A549 (cell line): ENCODE results near the gene CHD1L. TPM values are rescaled to one million over a fixed set of nuclear protein-coding genes. Genes with fewer than 3 reads are reported as not detected.

Experiments
- ATAC-seq, 2 experiments: fragments of 200-7000 bp in 1 of 2; fragments of >200 bp in 1 of 2; cut with Nextera tagmentation in 1 of 2; cut with Tn5 transposase in 1 of 2; 3 replicates each; pipeline versions ENCODE4 v1.8.0 to v1.9.1; 2018 to 2020; ENCODE audit warnings: mild to moderate bottlenecking in 1 of 2, moderate library complexity in 1 of 2
- CTCF ChIA-PET: fragments of 300-600 bp; sonication (Branson Sonifier 250); formaldehyde crosslinking; extraction: SDS; loops from one replicate; lab custom pipeline; 2021; ENCODE audit warnings: antibody characterized with exemption, inconsistent platforms; lab: Yijun Ruan, JAX
- POLR2A ChIA-PET: fragments of 350-600 bp; formaldehyde crosslinking; extraction: SDS; loops from one replicate; lab custom pipeline; 2021; ENCODE audit warnings: antibody characterized with exemption, inconsistent platforms; lab: Yijun Ruan, JAX
- DNase-seq, 2 experiments: peaks; one replicate each; pipeline versions ENCODE4 v3.0.0 to v3.0.0-alpha.2; 2011 to 2016; ENCODE audit warnings: low read depth in 1 of 2, low spot score in 1 of 2
- FAIRE-seq: peaks from 2 replicates; lab custom pipeline; 2011; peaks lifted over from hg19 to GRCh38; lab: Jason Lieb, UNC
- H3K27ac ChIP-seq, 2 experiments: fragments of >200 bp; sonication (Bioruptor Twin); formaldehyde crosslinking; 3 replicates each; pipeline ENCODE4 v1.5.1; 2016 to 2017
- H3K4me1 ChIP-seq: fragments of >200 bp; sonication (Bioruptor Twin); formaldehyde crosslinking; 3 replicates; pipeline ENCODE4 v1.6.1; 2016
- H3K4me2 ChIP-seq: fragments of >200 bp; sonication (Bioruptor Twin); formaldehyde crosslinking; 3 replicates; pipeline ENCODE4 v1.6.1; 2016
- H3K4me3 ChIP-seq: fragments of >200 bp; sonication (Bioruptor Twin); formaldehyde crosslinking; 3 replicates; pipeline ENCODE4 v1.5.1; 2016
- H3K9me3 ChIP-seq: fragments of >200 bp; sonication (Bioruptor Twin); formaldehyde crosslinking; 3 replicates; pipeline ENCODE4 v1.6.1; 2016
- CBX2 ChIP-seq: fragments of 200-600 bp; sonication (generic); IDR thresholded peaks from 2 replicates; pipeline ENCODE4 v1.6.1; 2016; ENCODE audit warnings: low read depth, mild to moderate bottlenecking, borderline replicate concordance
- CBX8 ChIP-seq: fragments of 200-600 bp; sonication (generic); IDR thresholded peaks from 2 replicates; pipeline ENCODE4 v1.6.1; 2016
- CEBPB ChIP-seq, 2 experiments: fragments of >200 bp in 1 of 2; sonication (Bioruptor Twin) in 1 of 2; formaldehyde crosslinking in 1 of 2; IDR thresholded peaks; 2 replicates each; pipeline ENCODE4 v1.6.1; 2012 to 2016
- CHD2 ChIP-seq: fragments of 150-350 bp; IDR thresholded peaks from 2 replicates; pipeline ENCODE4 v1.6.1; 2014; ENCODE audit warnings: low read length; ENCODE audit not compliant: partially characterized antibody
- CHD4 ChIP-seq: fragments of 200-600 bp; sonication (generic); IDR thresholded peaks from 2 replicates; pipeline ENCODE4 v1.6.1; 2016; ENCODE audit warnings: antibody characterized with exemption, mild to moderate bottlenecking, borderline replicate concordance
- EHF ChIP-seq: fragments of 250-450 bp; sonication (Bioruptor Pico); IDR thresholded peaks from 2 replicates; pipeline ENCODE4 v1.5.0; 2020; ENCODE audit warnings: mild to moderate bottlenecking
- ESRRA ChIP-seq: fragments of 150-350 bp; IDR thresholded peaks from 2 replicates; pipeline ENCODE4 v1.6.1; 2014; ENCODE audit warnings: mild to moderate bottlenecking, low read length, borderline replicate concordance
- FOSB ChIP-seq: fragments of 250-450 bp; sonication (Bioruptor Pico); IDR thresholded peaks from 2 replicates; pipeline ENCODE4 v1.5.0; 2020; ENCODE audit warnings: mild to moderate bottlenecking, moderate library complexity
- FOXS1 ChIP-seq: fragments of 250-450 bp; sonication (Bioruptor Pico); IDR thresholded peaks from 2 replicates; pipeline ENCODE4 v1.5.0; 2020; ENCODE audit warnings: mild to moderate bottlenecking, moderate library complexity
- GATA3 ChIP-seq: IDR thresholded peaks from 2 replicates; pipeline ENCODE4 v1.6.1; 2012; ENCODE audit warnings: borderline replicate concordance
- HEYL ChIP-seq: fragments of 250-450 bp; sonication (Bioruptor Pico); IDR thresholded peaks from 2 replicates; pipeline ENCODE4 v1.8.0; 2021; ENCODE audit warnings: mild to moderate bottlenecking, moderate library complexity
- HOXA7 ChIP-seq: fragments of 250-450 bp; sonication (Bioruptor Pico); IDR thresholded peaks from 2 replicates; pipeline ENCODE4 v1.5.0; 2020; ENCODE audit warnings: mild to moderate bottlenecking, moderate library complexity
- HOXB13 ChIP-seq: fragments of 250-450 bp; sonication (Bioruptor Pico); IDR thresholded peaks from 2 replicates; pipeline ENCODE4 v1.5.0; 2020; ENCODE audit warnings: low read depth, mild to moderate bottlenecking, moderate library complexity
- MAZ ChIP-seq: fragments of 150-350 bp; IDR thresholded peaks from 2 replicates; pipeline ENCODE4 v1.6.1; 2014; ENCODE audit warnings: antibody characterized with exemption, low read depth, low read length, borderline replicate concordance
- MYC ChIP-seq: IDR thresholded peaks from 2 replicates; pipeline ENCODE4 v1.6.1; 2012; ENCODE audit warnings: mild to moderate bottlenecking, inconsistent platforms, low read length, improper control_type of control experiment, borderline replicate concordance
- NPAS2 ChIP-seq: fragments of 250-450 bp; sonication (Bioruptor Pico); IDR thresholded peaks from 2 replicates; pipeline ENCODE4 v1.8.0; 2022; ENCODE audit warnings: mild to moderate bottlenecking, moderate library complexity, borderline replicate concordance
- NR3C1 ChIP-seq: fragments of >200 bp; sonication (Bioruptor Twin); formaldehyde crosslinking; IDR thresholded peaks from 3 replicates; pipeline ENCODE4 v1.6.1; 2017
- POLR2AphosphoS2 ChIP-seq: conservative IDR thresholded peaks from 2 replicates; pipeline ENCODE4 v1.6.1; 2012; ENCODE audit warnings: low read length, improper control_type of control experiment, inconsistent platforms
- RCOR1 ChIP-seq: fragments of 150-350 bp; IDR thresholded peaks from 2 replicates; pipeline ENCODE4 v1.6.1; 2014; ENCODE audit warnings: antibody characterized with exemption, low read length, low read depth
- SREBF2 ChIP-seq: fragments of 450-650 bp; IDR thresholded peaks from 2 replicates; pipeline ENCODE4 v1.6.1; 2014; ENCODE audit warnings: mild to moderate bottlenecking, moderate library complexity
- TFCP2L1 ChIP-seq: fragments of 250-450 bp; sonication (Bioruptor Pico); IDR thresholded peaks from 2 replicates; pipeline ENCODE4 v1.5.0; 2021; ENCODE audit warnings: mild to moderate bottlenecking
- TP53 ChIP-seq: fragments of 250-450 bp; sonication (Bioruptor Pico); IDR thresholded peaks from 2 replicates; pipeline ENCODE4 v1.5.0; 2021; ENCODE audit warnings: mild to moderate bottlenecking, moderate library complexity
- ZC3H11A ChIP-seq: fragments of 450-650 bp; IDR thresholded peaks from 2 replicates; pipeline ENCODE4 v1.6.1; 2014; ENCODE audit warnings: antibody characterized with exemption, mild to moderate bottlenecking
- ZFP36 ChIP-seq: fragments of 450-650 bp; IDR thresholded peaks from 2 replicates; pipeline ENCODE4 v1.6.1; 2014; ENCODE audit warnings: borderline replicate concordance; ENCODE audit not compliant: partially characterized antibody
- WGBS: methylation state at CpG from one replicate; pipeline ENCODE4 v1.1.6; 2017; ENCODE audit errors: missing lambda C conversion rate; 5-methylcytosine and 5-hydroxymethylcytosine counted together
- polyA plus RNA-seq, 4 experiments: library from polyadenylated mRNA; depleted of rRNA in 3 of 4; stranded (reverse); fragments of >200 nt; fragmentation: RNase III in 1 of 4; extraction: RNeasy Plus Mini Kit Qiagen cat#74134 plus additional on column Dnase treatment in 1 of 4; gene quantifications; 2 replicates in 3 of 4; 3 replicates in 1 of 4; pipeline ENCODE4 v1.2.3, GENCODE V29; 2011 to 2017
- TF ChIP-seq, protein P1 (sequence below): IDR thresholded peaks from 2 replicates; pipeline ENCODE4 v1.6.1; 2012
- TF ChIP-seq, protein P2 (sequence below): fragments of >200 bp; sonication (Bioruptor Twin); formaldehyde crosslinking; IDR thresholded peaks from 2 replicates; pipeline ENCODE4 v1.6.1; 2016
- TF ChIP-seq, protein P3 (sequence below): fragments of 150-350 bp; IDR thresholded peaks from 2 replicates; pipeline ENCODE4 v1.6.1; 2014; ENCODE audit warnings: low read depth, mild to moderate bottlenecking, low read length
- TF ChIP-seq, protein P4 (sequence below): fragments of 250-450 bp; sonication (Bioruptor Pico); IDR thresholded peaks from 2 replicates; pipeline ENCODE4 v1.5.0; 2021; ENCODE audit warnings: mild to moderate bottlenecking, moderate library complexity, borderline replicate concordance

Gene CHD1L
- polyA plus RNA-seq, 2 of the 4 experiments (the other 2 are of a cell fraction): 37.0 to 61.2 TPM

DNA sequence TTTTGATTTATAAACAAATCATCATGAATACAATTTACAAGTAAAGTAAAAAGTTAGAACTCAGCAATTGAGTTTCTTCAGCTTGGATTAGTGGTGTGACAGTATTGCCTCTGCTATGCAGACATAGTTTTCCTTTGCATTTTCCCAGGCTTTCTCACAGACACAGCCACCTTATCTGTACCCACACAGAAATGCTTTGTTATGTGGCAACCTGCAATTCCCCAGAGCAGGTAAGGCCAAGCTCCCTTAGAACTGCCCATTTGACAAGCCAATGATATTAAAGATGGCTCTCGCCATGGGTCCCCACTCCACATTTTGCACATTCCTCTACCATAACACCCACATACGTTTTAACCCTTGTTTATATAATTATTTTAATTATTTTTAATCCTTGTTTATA lies 31.5 kb upstream of the CHD1L start (continued):
- no peak for TF ChIP-seq MYC

DNA sequence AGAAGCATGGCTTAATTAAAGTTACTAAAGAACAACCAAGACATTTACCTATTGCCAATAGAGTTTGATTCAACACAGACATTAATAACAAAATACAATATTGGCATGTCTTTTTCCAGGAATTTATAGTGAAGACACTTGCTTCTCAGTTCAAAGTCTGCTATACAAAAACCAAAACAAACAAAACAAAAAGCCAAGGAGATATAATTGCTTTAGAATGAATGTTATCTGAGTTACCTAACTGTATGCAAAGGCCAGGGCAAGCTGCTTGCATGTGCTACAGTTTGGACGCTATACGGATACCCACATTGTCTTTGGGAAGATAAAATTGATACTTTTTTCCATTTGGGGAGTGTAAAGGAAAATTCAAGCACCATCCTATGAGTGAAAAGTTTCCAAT lies 30.9 kb upstream of the CHD1L start:
- no peak for FAIRE-seq
- DNase-seq: no peak
- CTCF ChIA-PET: no interaction called here

DNA sequence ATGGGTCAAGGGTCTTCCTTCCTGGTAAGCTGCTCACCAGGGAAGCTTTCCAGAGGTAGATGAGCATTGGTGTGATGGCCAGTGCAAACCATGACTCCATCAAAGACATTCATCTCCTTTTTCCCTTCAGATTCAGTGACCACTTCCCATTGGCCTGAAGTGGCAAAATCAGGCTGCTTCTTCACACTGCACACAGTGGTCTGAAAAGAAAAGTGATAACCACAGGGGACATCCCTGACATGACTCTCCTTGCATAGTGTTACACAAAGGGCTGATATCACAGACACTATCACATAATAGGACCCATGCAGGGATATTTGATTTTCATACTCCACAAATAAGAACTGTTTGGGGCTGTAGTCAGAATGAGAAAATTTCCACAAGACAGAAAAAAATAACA lies 29.2 kb upstream of the CHD1L start:
- TF ChIP-seq POLR2AphosphoS2 (no peak), TP53 (CRISPR knock-in tag) (no peak), SREBF2 (no peak), EHF (CRISPR knock-in tag) (no peak), RCOR1 (no peak), ZFP36 (no peak), MYC (no peak)
- TF ChIP-seq, protein P1, sequence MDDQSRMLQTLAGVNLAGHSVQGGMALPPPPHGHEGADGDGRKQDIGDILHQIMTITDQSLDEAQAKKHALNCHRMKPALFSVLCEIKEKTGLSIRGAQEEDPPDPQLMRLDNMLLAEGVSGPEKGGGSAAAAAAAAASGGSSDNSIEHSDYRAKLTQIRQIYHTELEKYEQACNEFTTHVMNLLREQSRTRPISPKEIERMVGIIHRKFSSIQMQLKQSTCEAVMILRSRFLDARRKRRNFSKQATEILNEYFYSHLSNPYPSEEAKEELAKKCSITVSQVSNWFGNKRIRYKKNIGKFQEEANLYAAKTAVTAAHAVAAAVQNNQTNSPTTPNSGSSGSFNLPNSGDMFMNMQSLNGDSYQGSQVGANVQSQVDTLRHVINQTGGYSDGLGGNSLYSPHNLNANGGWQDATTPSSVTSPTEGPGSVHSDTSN: no peak
- TF ChIP-seq, protein P2, sequence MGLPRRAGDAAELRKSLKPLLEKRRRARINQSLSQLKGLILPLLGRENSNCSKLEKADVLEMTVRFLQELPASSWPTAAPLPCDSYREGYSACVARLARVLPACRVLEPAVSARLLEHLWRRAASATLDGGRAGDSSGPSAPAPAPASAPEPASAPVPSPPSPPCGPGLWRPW: no peak
- Histone ChIP-seq H3K4me1 (peaks cover 12% of the 10 kb centered on the region; the same call in 2 of the 3 replicates), H3K9me3 (no peaks in the 10 kb centered on the region), H3K4me3 (no peak overlapping the region), H3K4me2 (no peak overlapping the region), H3K27ac (no peak overlapping the region)
- FAIRE-seq (no peak), ATAC-seq (no peak), DNase-seq (no peak)
- CTCF ChIA-PET: interaction anchor here (0.9 kb wide), 1 partner anchor 29 kb away, joined by 3 read pairs; the partner anchor contains the start of gene CHD1L
- POLR2A ChIA-PET: no interaction called here

More for the DNA sequence above, 30.9 kb upstream of the CHD1L start:
- H3K27ac ChIP-seq: no peak overlapping the region
- H3K4me3 ChIP-seq: no peak overlapping the region
- 87% methylated on average over 2 of the region's 2 CpGs for WGBS
- TF ChIP-seq HEYL (CRISPR knock-in tag) (no peak), NR3C1 (no peak), CBX2 (no peak), FOSB (no peak), ESRRA (no peak), CBX8 (no peak), CEBPB (IDR thresholded peaks at IDR 0.05) (no peak), HOXB13 (CRISPR knock-in tag) (no peak), GATA3 (no peak), NPAS2 (CRISPR knock-in tag) (no peak), MAZ (no peak), TP53 (CRISPR knock-in tag) (no peak)
- TF ChIP-seq, protein P1: no peak
- POLR2A ChIA-PET: no interaction called here
- no peak for ATAC-seq
- peaks cover 12% of the 10 kb centered on the region; the same call in 2 of the 3 replicates for H3K4me1 ChIP-seq
- H3K9me3 ChIP-seq: no peaks in the 10 kb centered on the region
- H3K4me2 ChIP-seq: no peak overlapping the region

DNA sequence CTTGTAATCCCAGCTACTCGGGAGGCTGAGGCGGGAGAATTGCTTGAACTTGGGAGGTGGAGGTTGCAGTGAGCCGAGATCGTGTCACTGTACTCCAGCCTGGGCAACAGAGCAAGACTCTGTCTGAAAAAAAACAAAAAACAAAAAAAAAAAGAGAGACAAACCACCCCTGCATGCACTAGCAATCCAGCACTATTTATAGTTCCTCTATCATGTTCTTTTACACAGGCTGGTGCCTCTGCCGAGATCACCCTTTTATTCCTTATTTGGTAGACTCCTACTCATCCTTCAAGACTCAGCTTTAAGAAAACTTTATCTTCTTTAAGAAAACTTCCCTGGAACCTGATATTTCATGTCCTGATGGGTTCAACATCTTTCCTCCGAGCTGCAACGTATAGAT lies 28.2 kb upstream of the CHD1L start:
- H3K4me2 ChIP-seq: no peak overlapping the region
- 79% methylated on average over 6 of the region's 7 CpGs for WGBS
- H3K9me3 ChIP-seq: no peaks in the 10 kb centered on the region
- no peak overlapping the region for H3K27ac ChIP-seq
- no peak overlapping the region for H3K4me3 ChIP-seq
- TF ChIP-seq NPAS2 (CRISPR knock-in tag) (no peak), CBX8 (no peak), GATA3 (no peak), CHD2 (no peak), CHD4 (no peak), HOXA7 (CRISPR knock-in tag) (no peak), ZC3H11A (no peak), TFCP2L1 (no peak), FOXS1 (CRISPR knock-in tag) (no peak), SREBF2 (no peak)
- TF ChIP-seq, protein P3, sequence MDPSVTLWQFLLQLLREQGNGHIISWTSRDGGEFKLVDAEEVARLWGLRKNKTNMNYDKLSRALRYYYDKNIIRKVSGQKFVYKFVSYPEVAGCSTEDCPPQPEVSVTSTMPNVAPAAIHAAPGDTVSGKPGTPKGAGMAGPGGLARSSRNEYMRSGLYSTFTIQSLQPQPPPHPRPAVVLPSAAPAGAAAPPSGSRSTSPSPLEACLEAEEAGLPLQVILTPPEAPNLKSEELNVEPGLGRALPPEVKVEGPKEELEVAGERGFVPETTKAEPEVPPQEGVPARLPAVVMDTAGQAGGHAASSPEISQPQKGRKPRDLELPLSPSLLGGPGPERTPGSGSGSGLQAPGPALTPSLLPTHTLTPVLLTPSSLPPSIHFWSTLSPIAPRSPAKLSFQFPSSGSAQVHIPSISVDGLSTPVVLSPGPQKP: no peak
- TF ChIP-seq, protein P4, sequence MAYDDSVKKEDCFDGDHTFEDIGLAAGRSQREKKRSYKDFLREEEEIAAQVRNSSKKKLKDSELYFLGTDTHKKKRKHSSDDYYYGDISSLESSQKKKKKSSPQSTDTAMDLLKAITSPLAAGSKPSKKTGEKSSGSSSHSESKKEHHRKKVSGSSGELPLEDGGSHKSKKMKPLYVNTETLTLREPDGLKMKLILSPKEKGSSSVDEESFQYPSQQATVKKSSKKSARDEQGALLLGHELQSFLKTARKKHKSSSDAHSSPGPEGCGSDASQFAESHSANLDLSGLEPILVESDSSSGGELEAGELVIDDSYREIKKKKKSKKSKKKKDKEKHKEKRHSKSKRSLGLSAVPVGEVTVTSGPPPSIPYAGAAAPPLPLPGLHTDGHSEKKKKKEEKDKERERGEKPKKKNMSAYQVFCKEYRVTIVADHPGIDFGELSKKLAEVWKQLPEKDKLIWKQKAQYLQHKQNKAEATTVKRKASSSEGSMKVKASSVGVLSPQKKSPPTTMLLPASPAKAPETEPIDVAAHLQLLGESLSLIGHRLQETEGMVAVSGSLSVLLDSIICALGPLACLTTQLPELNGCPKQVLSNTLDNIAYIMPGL (CRISPR knock-in tag): no peak
- H3K4me1 ChIP-seq: peaks cover 12% of the 10 kb centered on the region; the same call in 2 of the 3 replicates
- FAIRE-seq (no peak), ATAC-seq (no peak), DNase-seq (no peak)
- CTCF ChIA-PET: interaction anchor here (1.3 kb wide), 1 partner anchor 28 kb away, joined by 3 read pairs; no protein-coding TSS in a partner anchor
- POLR2A ChIA-PET: no interaction called here
